IMR-90 (cell line): ENCODE measurements around the gene ACTR2.

ENCODE experiments used
- CEBPB ChIP-seq: IDR thresholded peaks from 2 replicates; pipeline ENCODE4 v1.6.1; 2012; ENCODE audit warnings: low read depth, low read length, improper control_type of control experiment
- ELK1 ChIP-seq: fragments of 150-350 bp; IDR thresholded peaks from 2 replicates; pipeline ENCODE4 v1.6.1; 2016; ENCODE audit warnings: low read depth, mild to moderate bottlenecking, low read length, moderate library complexity, borderline replicate concordance
- FOS ChIP-seq: fragments of 150-350 bp; IDR thresholded peaks from 2 replicates; pipeline ENCODE4 v1.6.1; 2016; ENCODE audit warnings: low read depth, low read length
- MAFK ChIP-seq: IDR thresholded peaks from 2 replicates; pipeline ENCODE4 v1.6.1; 2012; ENCODE audit warnings: low read depth, low read length, improper control_type of control experiment
- MXI1 ChIP-seq: IDR thresholded peaks from 2 replicates; pipeline ENCODE4 v1.6.1; 2012; ENCODE audit warnings: low read depth, mild to moderate bottlenecking, low read length, moderate library complexity, borderline replicate concordance
- NFE2L2 ChIP-seq: fragments of 150-350 bp; IDR thresholded peaks from 2 replicates; pipeline ENCODE4 v1.6.1; 2016; ENCODE audit warnings: low read depth, mild to moderate bottlenecking, low read length
- POLR2A ChIP-seq: IDR thresholded peaks from 2 replicates; pipeline ENCODE4 v1.6.1; 2012; ENCODE audit warnings: mild to moderate bottlenecking, low read depth, low read length
- RAD21 ChIP-seq: IDR thresholded peaks from 2 replicates; pipeline ENCODE4 v1.6.1; 2012; ENCODE audit warnings: low read length, improper control_type of control experiment
- RCOR1 ChIP-seq: IDR thresholded peaks from 2 replicates; pipeline ENCODE4 v1.6.1; 2012; ENCODE audit warnings: mild to moderate bottlenecking, low read length, improper control_type of control experiment; ENCODE audit not compliant: insufficient replicate concordance
- SMC3 ChIP-seq: fragments of 150-350 bp; IDR thresholded peaks from 2 replicates; pipeline ENCODE4 v1.6.1; 2016; ENCODE audit warnings: low read depth, mild to moderate bottlenecking, antibody characterized with exemption, low read length, moderate library complexity
- USF2 ChIP-seq: fragments of 150-350 bp; IDR thresholded peaks from 2 replicates; pipeline ENCODE4 v1.6.1; 2017; ENCODE audit warnings: mild to moderate bottlenecking, antibody characterized with exemption, low read length, low read depth
- TF ChIP-seq, protein P1 (sequence below): conservative IDR thresholded peaks from 2 replicates; pipeline ENCODE4 v1.5.1; 2012; ENCODE audit warnings: mild to moderate bottlenecking, low read depth, low read length, improper control_type of control experiment

DNA sequence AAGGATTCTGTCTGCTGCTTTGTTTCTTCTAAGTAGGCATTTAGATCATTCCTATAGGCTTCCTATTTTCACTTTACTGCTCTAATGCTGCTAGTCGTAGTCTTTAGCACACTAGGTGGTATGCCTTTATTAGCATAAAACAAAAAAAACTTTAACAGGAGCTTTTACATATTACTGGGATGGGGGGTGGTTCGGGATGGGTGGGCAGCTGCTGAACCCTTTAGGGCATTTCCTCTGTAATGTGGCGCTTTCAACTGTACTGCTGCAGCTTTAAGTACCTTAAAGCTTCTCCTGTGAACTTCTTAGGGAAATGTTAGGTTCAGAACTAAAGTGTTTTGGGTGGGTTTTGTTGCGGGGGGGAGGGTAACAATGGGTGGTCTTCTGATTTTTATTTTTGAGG lies 41.3 kb downstream of the ACTR2 start:
- TF ChIP-seq RCOR1 = no peak
- TF ChIP-seq, protein P1, sequence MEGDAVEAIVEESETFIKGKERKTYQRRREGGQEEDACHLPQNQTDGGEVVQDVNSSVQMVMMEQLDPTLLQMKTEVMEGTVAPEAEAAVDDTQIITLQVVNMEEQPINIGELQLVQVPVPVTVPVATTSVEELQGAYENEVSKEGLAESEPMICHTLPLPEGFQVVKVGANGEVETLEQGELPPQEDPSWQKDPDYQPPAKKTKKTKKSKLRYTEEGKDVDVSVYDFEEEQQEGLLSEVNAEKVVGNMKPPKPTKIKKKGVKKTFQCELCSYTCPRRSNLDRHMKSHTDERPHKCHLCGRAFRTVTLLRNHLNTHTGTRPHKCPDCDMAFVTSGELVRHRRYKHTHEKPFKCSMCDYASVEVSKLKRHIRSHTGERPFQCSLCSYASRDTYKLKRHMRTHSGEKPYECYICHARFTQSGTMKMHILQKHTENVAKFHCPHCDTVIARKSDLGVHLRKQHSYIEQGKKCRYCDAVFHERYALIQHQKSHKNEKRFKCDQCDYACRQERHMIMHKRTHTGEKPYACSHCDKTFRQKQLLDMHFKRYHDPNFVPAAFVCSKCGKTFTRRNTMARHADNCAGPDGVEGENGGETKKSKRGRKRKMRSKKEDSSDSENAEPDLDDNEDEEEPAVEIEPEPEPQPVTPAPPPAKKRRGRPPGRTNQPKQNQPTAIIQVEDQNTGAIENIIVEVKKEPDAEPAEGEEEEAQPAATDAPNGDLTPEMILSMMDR = no peak
- TF ChIP-seq SMC3 = no peak
- no peak for TF ChIP-seq POLR2A
- TF ChIP-seq ELK1 = no peak
- TF ChIP-seq MAFK = no peak
- no peak for TF ChIP-seq CEBPB
- no peak for TF ChIP-seq USF2
- TF ChIP-seq RAD21 = no peak
- TF ChIP-seq FOS = no peak
- TF ChIP-seq MXI1 = no peak
- no peak for TF ChIP-seq NFE2L2
